ENCODE measurements around the gene WBP11. TPM values are rescaled to one million over a fixed set of nuclear protein-coding genes. Genes with fewer than 3 reads are reported as not detected.

The WBP11 gene
- total RNA-seq, 1 experiment from 2014 or later, result 67.4 TPM

DNA sequence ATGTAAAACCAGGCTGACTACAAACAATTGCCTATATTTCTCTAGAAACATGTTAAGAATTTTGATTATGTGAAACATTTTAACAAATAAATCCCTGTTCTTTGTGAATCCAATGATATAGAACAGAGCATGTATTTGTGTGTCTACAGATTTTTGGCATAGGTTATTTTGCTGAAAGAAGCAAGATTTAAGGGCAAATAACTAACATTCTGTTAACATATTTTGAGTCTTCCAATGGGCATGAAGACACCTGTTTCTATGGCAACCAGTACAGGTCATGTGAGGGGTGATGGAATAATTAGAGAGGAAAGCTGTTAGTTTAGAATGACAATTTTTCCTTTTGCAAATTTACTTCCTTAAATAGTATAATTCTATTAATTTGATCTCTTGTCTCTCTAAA lies 31.2 kb upstream of the WBP11 start:
- ATAC-seq (no peak), DNase-seq (ENCODE audit: low read depth, low spot score) (no peak)
- POLR2A ChIA-PET, result no interaction called here
- intact Hi-C loops (cut with micrococcal nuclease), result no loop called here
- H3K36me3 ChIP-seq (ENCODE audit: control insufficient read depth in 1 of 2, insufficient read depth in 2 of 2, low read length in 2 of 2), result no peaks in the 10 kb centered on the region
- no peak overlapping the region for H2AFZ ChIP-seq (ENCODE audit: low read depth, low read length, poor library complexity, severe bottlenecking)
- no peak overlapping the region for H3K4me3 ChIP-seq (replicated peaks in 1 of 2; ENCODE audit: low read depth in 1 of 2, low read length in 2 of 2)
- no peaks in the 10 kb centered on the region for H4K20me1 ChIP-seq (ENCODE audit: insufficient read depth)
- no peaks in the 10 kb centered on the region for H3K27me3 ChIP-seq (ENCODE audit: insufficient read depth, low read length)
- H3K4me2 ChIP-seq (ENCODE audit: low read length), result no peak overlapping the region
- no TSS peak for BruUV-seq (replicated peaks)
- CTCF ChIA-PET, result no interaction called here
- TF ChIP-seq, protein P1, sequence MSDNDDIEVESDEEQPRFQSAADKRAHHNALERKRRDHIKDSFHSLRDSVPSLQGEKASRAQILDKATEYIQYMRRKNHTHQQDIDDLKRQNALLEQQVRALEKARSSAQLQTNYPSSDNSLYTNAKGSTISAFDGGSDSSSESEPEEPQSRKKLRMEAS (IDR thresholded peaks at IDR 0.05), result no peak
- TF ChIP-seq, protein P2, sequence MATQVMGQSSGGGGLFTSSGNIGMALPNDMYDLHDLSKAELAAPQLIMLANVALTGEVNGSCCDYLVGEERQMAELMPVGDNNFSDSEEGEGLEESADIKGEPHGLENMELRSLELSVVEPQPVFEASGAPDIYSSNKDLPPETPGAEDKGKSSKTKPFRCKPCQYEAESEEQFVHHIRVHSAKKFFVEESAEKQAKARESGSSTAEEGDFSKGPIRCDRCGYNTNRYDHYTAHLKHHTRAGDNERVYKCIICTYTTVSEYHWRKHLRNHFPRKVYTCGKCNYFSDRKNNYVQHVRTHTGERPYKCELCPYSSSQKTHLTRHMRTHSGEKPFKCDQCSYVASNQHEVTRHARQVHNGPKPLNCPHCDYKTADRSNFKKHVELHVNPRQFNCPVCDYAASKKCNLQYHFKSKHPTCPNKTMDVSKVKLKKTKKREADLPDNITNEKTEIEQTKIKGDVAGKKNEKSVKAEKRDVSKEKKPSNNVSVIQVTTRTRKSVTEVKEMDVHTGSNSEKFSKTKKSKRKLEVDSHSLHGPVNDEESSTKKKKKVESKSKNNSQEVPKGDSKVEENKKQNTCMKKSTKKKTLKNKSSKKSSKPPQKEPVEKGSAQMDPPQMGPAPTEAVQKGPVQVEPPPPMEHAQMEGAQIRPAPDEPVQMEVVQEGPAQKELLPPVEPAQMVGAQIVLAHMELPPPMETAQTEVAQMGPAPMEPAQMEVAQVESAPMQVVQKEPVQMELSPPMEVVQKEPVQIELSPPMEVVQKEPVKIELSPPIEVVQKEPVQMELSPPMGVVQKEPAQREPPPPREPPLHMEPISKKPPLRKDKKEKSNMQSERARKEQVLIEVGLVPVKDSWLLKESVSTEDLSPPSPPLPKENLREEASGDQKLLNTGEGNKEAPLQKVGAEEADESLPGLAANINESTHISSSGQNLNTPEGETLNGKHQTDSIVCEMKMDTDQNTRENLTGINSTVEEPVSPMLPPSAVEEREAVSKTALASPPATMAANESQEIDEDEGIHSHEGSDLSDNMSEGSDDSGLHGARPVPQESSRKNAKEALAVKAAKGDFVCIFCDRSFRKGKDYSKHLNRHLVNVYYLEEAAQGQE (IDR thresholded peaks at IDR 0.05; ENCODE audit: low read depth), result no peak
- TF ChIP-seq POLR2AphosphoS5 (IDR thresholded peaks at IDR 0.05; ENCODE audit: low read depth, low read length) (no peak), SP1 (IDR thresholded peaks at IDR 0.05; ENCODE audit: low read depth) (no peak), SRF (IDR thresholded peaks at IDR 0.05; ENCODE audit: low read depth) (no peak)
- no peak overlapping the region for H3K9ac ChIP-seq (ENCODE audit: low read length)
- peaks cover 0 to 12% of the 10 kb centered on the region in 2 experiments; a peak in 2 of 4 replicates for H3K4me1 ChIP-seq (ENCODE audit: control insufficient read depth in 1 of 2, insufficient read depth in 2 of 2, low read length in 2 of 2)
- no peak overlapping the region for H3K27ac ChIP-seq (ENCODE audit: low read depth, low read length)
- no peaks in the 10 kb centered on the region for H3K9me3 ChIP-seq (ENCODE audit: control insufficient read depth in 1 of 2, insufficient read depth in 1 of 2, low read depth in 1 of 2, low read length in 2 of 2)
- RAD21 ChIA-PET (ENCODE audit: low non-redundant PET in 1 of 2, low total read pairs in 2 of 2, uncharacterized antibody in 2 of 2, unreplicated experiment in 2 of 2), result no interaction called here
- H3K9me2 ChIP-seq (ENCODE audit: insufficient read depth), result no peaks in the 10 kb centered on the region
- H3K79me2 ChIP-seq (ENCODE audit: insufficient read depth, low read length), result no peaks in the 10 kb centered on the region

- H3K79me2 ChIP-seq (ENCODE audit: insufficient read depth, low read length), result no peaks in the 10 kb centered on the region
- DNase-seq (ENCODE audit: low read depth, low spot score) (no peak), ATAC-seq (no peak)
- TF ChIP-seq SIN3A (IDR thresholded peaks at IDR 0.05; ENCODE audit: low read depth) (no peak), SP1 (IDR thresholded peaks at IDR 0.05; ENCODE audit: low read depth) (no peak), ELF1 (IDR thresholded peaks at IDR 0.05; ENCODE audit: borderline replicate concordance, low read depth) (no peak), TCF7L2 (IDR thresholded peaks at IDR 0.05; ENCODE audit: borderline replicate concordance, extremely low read depth, insufficient read depth, insufficient read length) (no peak), EZH2 (IDR thresholded peaks at IDR 0.05) (no peak)
- TF ChIP-seq, protein P3, sequence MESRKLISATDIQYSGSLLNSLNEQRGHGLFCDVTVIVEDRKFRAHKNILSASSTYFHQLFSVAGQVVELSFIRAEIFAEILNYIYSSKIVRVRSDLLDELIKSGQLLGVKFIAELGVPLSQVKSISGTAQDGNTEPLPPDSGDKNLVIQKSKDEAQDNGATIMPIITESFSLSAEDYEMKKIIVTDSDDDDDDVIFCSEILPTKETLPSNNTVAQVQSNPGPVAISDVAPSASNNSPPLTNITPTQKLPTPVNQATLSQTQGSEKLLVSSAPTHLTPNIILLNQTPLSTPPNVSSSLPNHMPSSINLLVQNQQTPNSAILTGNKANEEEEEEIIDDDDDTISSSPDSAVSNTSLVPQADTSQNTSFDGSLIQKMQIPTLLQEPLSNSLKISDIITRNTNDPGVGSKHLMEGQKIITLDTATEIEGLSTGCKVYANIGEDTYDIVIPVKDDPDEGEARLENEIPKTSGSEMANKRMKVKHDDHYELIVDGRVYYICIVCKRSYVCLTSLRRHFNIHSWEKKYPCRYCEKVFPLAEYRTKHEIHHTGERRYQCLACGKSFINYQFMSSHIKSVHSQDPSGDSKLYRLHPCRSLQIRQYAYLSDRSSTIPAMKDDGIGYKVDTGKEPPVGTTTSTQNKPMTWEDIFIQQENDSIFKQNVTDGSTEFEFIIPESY (IDR thresholded peaks at IDR 0.05; ENCODE audit: extremely low read depth, insufficient replicate concordance, low read length), result no peak
- TF ChIP-seq, protein P1 (IDR thresholded peaks at IDR 0.05), result no peak
- RAD21 ChIA-PET (ENCODE audit: low non-redundant PET in 1 of 2, low total read pairs in 2 of 2, uncharacterized antibody in 2 of 2, unreplicated experiment in 2 of 2), result no interaction called here
- CTCF ChIA-PET, result no interaction called here
- BruUV-seq (replicated peaks), result no TSS peak
- H3K4me3 ChIP-seq (replicated peaks in 1 of 2; ENCODE audit: low read depth in 1 of 2, low read length in 2 of 2), result no peak overlapping the region
- H3K36me3 ChIP-seq (ENCODE audit: control insufficient read depth in 1 of 2, insufficient read depth in 2 of 2, low read length in 2 of 2), result no peaks in the 10 kb centered on the region
- H3K4me2 ChIP-seq (ENCODE audit: low read length), result no peak overlapping the region
- no peaks in the 10 kb centered on the region for H3K9me3 ChIP-seq (ENCODE audit: control insufficient read depth in 1 of 2, insufficient read depth in 1 of 2, low read depth in 1 of 2, low read length in 2 of 2)
- H4K20me1 ChIP-seq (ENCODE audit: insufficient read depth), result no peaks in the 10 kb centered on the region
- H3K27me3 ChIP-seq (ENCODE audit: insufficient read depth, low read length), result no peaks in the 10 kb centered on the region
- intact Hi-C loops (cut with micrococcal nuclease), result no loop called here
- POLR2A ChIA-PET, result no interaction called here
- H3K27ac ChIP-seq (ENCODE audit: low read depth, low read length), result no peak overlapping the region
- no peak overlapping the region for H3K9ac ChIP-seq (ENCODE audit: low read length)
- H3K4me1 ChIP-seq (ENCODE audit: control insufficient read depth in 1 of 2, insufficient read depth in 2 of 2, low read length in 2 of 2), result peaks cover 0 to 12% of the 10 kb centered on the region in 2 experiments; a peak in 2 of 4 replicates
- H3K9me2 ChIP-seq (ENCODE audit: insufficient read depth), result no peaks in the 10 kb centered on the region
- H2AFZ ChIP-seq (ENCODE audit: low read depth, low read length, poor library complexity, severe bottlenecking), result no peak overlapping the region
Observed at GRCh38 chr12:14833952-14834351, 30.7 kb upstream of the WBP11 start.
